HG03135 (cell line): ENCODE measurements around the gene SPACA1.
"Not testable (repeated sequence)": the region's sequence is repeated elsewhere in the genome, so short reads cannot be mapped to it uniquely, and the experiment has no call there.

Experiments used
- ATAC-seq: cut with Tn5 transposase; IDR thresholded peaks from one replicate; pipeline ENCODE4 v1.9.1; 2021; ENCODE audit warnings: mild to moderate bottlenecking, moderate library complexity; ENCODE audit not compliant: unreplicated experiment

SPACA1 gene

GRCh38 chr6:88047510-88048150 is at the start of gene SPACA1:
Gene SPACA1 (plus strand): TSS chr6:88047841. CDS start chr6:88047906, 65 bp downstream.
- ATAC-seq, result no peak

GRCh38 chr6:88000713-88001112 is 46.9 kb upstream of the SPACA1 start:
- no peak for ATAC-seq

- not testable (repeated sequence) for ATAC-seq
Observed at GRCh38 chr6:88001279-88001678, 46.4 kb upstream of the SPACA1 start.

GRCh38 chr6:88004707-88005106 is 42.9 kb upstream of the SPACA1 start:
- no peak for ATAC-seq

- no peak for ATAC-seq
Observed at GRCh38 chr6:88006557-88006956, 41.1 kb upstream of the SPACA1 start.

- no peak for ATAC-seq
Observed at GRCh38 chr6:88008411-88008810, 39.2 kb upstream of the SPACA1 start.

GRCh38 chr6:88008831-88009231 is 38.8 kb upstream of the SPACA1 start:
- no peak for ATAC-seq

GRCh38 chr6:88013015-88013414 is 34.6 kb upstream of the SPACA1 start:
- ATAC-seq, result peak; percentile 69

- ATAC-seq, result no peak
Observed at GRCh38 chr6:88013554-88013953, 34.1 kb upstream of the SPACA1 start.

- no peak for ATAC-seq
Observed at GRCh38 chr6:88020439-88020838, 27.2 kb upstream of the SPACA1 start.

- ATAC-seq, result no peak
Observed at GRCh38 chr6:88024696-88025095, 22.9 kb upstream of the SPACA1 start.

GRCh38 chr6:88031550-88031949 is 16.1 kb upstream of the SPACA1 start:
- ATAC-seq, result no peak

- ATAC-seq, result no peak
Observed at GRCh38 chr6:88044530-88044929, 3.1 kb upstream of the SPACA1 start.

- ATAC-seq, result no peak
Observed at GRCh38 chr6:88045521-88046136, 2.0 kb upstream of the SPACA1 start.

- no peak for ATAC-seq
Observed at GRCh38 chr6:88048578-88048977, 937 bp downstream of the SPACA1 start.

- ATAC-seq, result no peak
Observed at GRCh38 chr6:88050140-88050818, 2.6 kb downstream of the SPACA1 start.

- no peak for ATAC-seq
Observed at GRCh38 chr6:88059191-88059590, 11.6 kb downstream of the SPACA1 start.

- no peak for ATAC-seq
Observed at GRCh38 chr6:88062376-88062775, 14.7 kb downstream of the SPACA1 start.

- ATAC-seq, result no peak
Observed at GRCh38 chr6:88072462-88072861, 24.8 kb downstream of the SPACA1 start.

GRCh38 chr6:88074791-88075190 is 27.1 kb downstream of the SPACA1 start:
- no peak for ATAC-seq

- no peak for ATAC-seq
Observed at GRCh38 chr6:88077305-88077704, 29.7 kb downstream of the SPACA1 start.

GRCh38 chr6:88086792-88087191 is 39.2 kb downstream of the SPACA1 start:
- no peak for ATAC-seq
